Sigmoid colon (tissue), 7 donors: ENCODE measurements around the gene APLF. TPM values are rescaled to one million over a fixed set of nuclear protein-coding genes. Genes with fewer than 3 reads are reported as not detected.

ENCODE experiments used
- DNase-seq: peaks from one replicate; pipeline ENCODE4 v3.0.0-alpha.2; 2019
- H3K27ac ChIP-seq, 4 donors: fragments of 200-600 bp; sonication (generic); one replicate each; pipeline ENCODE4 v1.5.1; 2016 to 2019; ENCODE audit warnings: mild to moderate bottlenecking in 1 of 4
- H3K27me3 ChIP-seq, 3 donors: fragments of 200-600 bp; sonication (generic); one replicate each; pipeline ENCODE4 v1.5.1; 2019; ENCODE audit warnings: mild to moderate bottlenecking in 1 of 3
- H3K36me3 ChIP-seq, 4 donors: fragments of 200-600 bp; sonication (generic); one replicate each; pipeline ENCODE4 v1.5.1; 2016 to 2019
- H3K4me1 ChIP-seq, 4 donors: fragments of 200-600 bp; sonication (generic); one replicate each; pipeline ENCODE4 v1.5.1; 2017 to 2019
- H3K4me3 ChIP-seq, 4 donors: fragments of 200-600 bp; sonication (generic); one replicate each; pipeline ENCODE4 v1.5.1; 2017 to 2019; ENCODE audit warnings: mild to moderate bottlenecking in 2 of 4, moderate library complexity in 1 of 4
- H3K9me3 ChIP-seq, 4 donors: fragments of 200-600 bp in 3 of 4; sonication (generic) in 3 of 4; one replicate each; pipeline versions ENCODE4 v1.5.1 to v1.6.1; 2013 to 2019
- EP300 ChIP-seq, 4 donors: sonication (generic); formaldehyde crosslinking; IDR thresholded peaks; one replicate each; pipeline ENCODE4 v1.6.1; 2017; ENCODE audit warnings: antibody characterized with exemption in 4 of 4
- POLR2A ChIP-seq, 2 donors: fragments of 450-650 bp; IDR thresholded peaks; one replicate each; pipeline ENCODE4 v1.6.1; 2016; ENCODE audit warnings: antibody characterized with exemption in 2 of 2, mild to moderate bottlenecking in 2 of 2, moderate library complexity in 2 of 2
- POLR2AphosphoS5 ChIP-seq, 4 donors: sonication (generic); formaldehyde crosslinking; IDR thresholded peaks; one replicate each; pipeline ENCODE4 v1.6.1; 2017; ENCODE audit warnings: antibody characterized with exemption in 4 of 4
- WGBS, 2 donors: extraction: QIAGEN DNeasy Blood & Tissue Kit; methylation state at CpG; one replicate each; pipeline ENCODE4 v1.1.7; 2013; 5-methylcytosine and 5-hydroxymethylcytosine counted together
- intact Hi-C: fragments of 100-400 bp; cut with DNase I; formaldehyde crosslinking; loops from one replicate; pipeline ENCODE4 v1.15.1; 2023
- polyA plus RNA-seq, 3 donors: library from polyadenylated mRNA; stranded (reverse); fragments of 200-250 nt; gene quantifications; one replicate each; pipeline ENCODE4 v1.2.3, GENCODE V29; 2013
- total RNA-seq, 4 donors: library from RNA; depleted of rRNA; stranded (reverse); fragments of >200 nt; gene quantifications; one replicate each; pipeline ENCODE4 v1.1.0, GENCODE V29; 2016
- TF ChIP-seq, protein P1 (sequence below), 4 experiments: fragments of 450-650 bp in 3 of 4; fragments of 200-600 bp in 1 of 4; IDR thresholded peaks; one replicate each; pipeline ENCODE4 v1.5.1; 2016 to 2019; ENCODE audit warnings: antibody characterized with exemption in 4 of 4, mild to moderate bottlenecking in 3 of 4, moderate library complexity in 2 of 4
- donor health status: healthy with polysubstance abuse.
- donor health status: Bipolar disorder and iron deficiency.
- donor health status: healthy.

Gene APLF
- total and polyA plus RNA-seq, 7 donors: 0.23 to 21.7 (median 11.0) TPM

DNA sequence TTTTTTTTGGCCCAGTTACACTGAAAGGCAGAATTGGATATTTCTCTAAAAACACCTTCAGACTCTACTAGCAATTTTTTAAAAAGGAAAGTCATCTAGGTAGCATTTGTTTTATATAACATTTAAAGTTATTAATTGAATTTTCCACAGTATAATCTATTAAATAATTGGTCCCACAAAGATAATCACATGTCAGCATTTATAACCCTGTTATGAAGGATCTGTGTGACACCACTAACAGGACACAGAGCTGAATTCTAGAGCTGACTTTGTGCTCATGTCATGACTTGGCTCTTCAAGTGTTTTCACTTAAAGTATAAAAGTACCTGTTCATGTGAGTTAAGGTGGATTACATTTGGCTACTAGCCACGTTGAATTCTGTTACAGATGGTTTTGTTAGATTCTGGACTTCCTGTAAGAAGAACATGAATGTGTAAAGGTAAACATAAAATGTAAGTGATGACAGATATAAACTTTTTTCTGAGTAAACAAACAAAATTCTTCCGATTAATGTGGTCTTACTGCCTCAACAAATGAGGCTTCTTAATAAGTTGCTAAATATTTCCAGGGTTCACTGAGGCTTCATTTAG, 106.9 kb downstream of the APLF start:
- DNase-seq: no peak
- TF ChIP-seq, protein P1, sequence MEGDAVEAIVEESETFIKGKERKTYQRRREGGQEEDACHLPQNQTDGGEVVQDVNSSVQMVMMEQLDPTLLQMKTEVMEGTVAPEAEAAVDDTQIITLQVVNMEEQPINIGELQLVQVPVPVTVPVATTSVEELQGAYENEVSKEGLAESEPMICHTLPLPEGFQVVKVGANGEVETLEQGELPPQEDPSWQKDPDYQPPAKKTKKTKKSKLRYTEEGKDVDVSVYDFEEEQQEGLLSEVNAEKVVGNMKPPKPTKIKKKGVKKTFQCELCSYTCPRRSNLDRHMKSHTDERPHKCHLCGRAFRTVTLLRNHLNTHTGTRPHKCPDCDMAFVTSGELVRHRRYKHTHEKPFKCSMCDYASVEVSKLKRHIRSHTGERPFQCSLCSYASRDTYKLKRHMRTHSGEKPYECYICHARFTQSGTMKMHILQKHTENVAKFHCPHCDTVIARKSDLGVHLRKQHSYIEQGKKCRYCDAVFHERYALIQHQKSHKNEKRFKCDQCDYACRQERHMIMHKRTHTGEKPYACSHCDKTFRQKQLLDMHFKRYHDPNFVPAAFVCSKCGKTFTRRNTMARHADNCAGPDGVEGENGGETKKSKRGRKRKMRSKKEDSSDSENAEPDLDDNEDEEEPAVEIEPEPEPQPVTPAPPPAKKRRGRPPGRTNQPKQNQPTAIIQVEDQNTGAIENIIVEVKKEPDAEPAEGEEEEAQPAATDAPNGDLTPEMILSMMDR (IDR thresholded peaks at IDR 0.05): no peak
- TF ChIP-seq POLR2A (IDR thresholded peaks at IDR 0.05) (no peak), EP300 (IDR thresholded peaks at IDR 0.05) (no peak), POLR2AphosphoS5 (IDR thresholded peaks at IDR 0.05) (no peak)
- Histone ChIP-seq H3K4me3 (no peak overlapping the region), H3K9me3 (no peaks in the 10 kb centered on the region), H3K4me1 (no peaks in the 10 kb centered on the region), H3K27ac (no peak overlapping the region), H3K27me3 (no peaks in the 10 kb centered on the region), H3K36me3 (peaks cover 0 to 7% (median 0%) of the 10 kb centered on the region in 4 donors)
- intact Hi-C loops: no loop called here
- WGBS, 2 donors: 44 to 60% methylated on average over 2 of the region's 2 CpGs

DNA sequence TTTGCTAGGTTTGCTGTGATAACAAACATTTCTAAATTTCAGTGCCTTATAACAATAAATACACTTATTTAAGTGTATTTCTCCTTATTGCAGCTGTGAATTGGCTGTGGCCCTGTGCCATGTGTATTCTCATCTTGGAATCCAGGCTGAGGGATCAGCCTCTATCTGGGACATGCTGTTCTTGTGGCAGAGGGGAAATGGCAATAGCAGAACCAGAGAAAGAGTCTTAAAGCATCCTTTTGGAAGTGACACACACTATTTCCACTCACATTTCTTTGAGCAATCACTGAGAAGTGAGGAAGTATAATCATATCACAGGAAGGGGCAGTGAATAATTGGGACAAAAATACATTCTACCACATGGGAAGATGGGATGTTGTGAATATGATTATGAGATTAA, 109.8 kb downstream of the APLF start:
- intact Hi-C loops: no loop called here
- Histone ChIP-seq H3K36me3 (peaks cover 0 to 7% (median 0%) of the 10 kb centered on the region in 4 donors), H3K27me3 (no peaks in the 10 kb centered on the region), H3K27ac (no peak overlapping the region), H3K9me3 (no peaks in the 10 kb centered on the region), H3K4me1 (no peaks in the 10 kb centered on the region), H3K4me3 (no peak overlapping the region)
- DNase-seq: no peak
- TF ChIP-seq EP300 (IDR thresholded peaks at IDR 0.05) (no peak), POLR2A (IDR thresholded peaks at IDR 0.05) (no peak), POLR2AphosphoS5 (IDR thresholded peaks at IDR 0.05) (no peak)
- TF ChIP-seq, protein P1 (IDR thresholded peaks at IDR 0.05): no peak

DNA sequence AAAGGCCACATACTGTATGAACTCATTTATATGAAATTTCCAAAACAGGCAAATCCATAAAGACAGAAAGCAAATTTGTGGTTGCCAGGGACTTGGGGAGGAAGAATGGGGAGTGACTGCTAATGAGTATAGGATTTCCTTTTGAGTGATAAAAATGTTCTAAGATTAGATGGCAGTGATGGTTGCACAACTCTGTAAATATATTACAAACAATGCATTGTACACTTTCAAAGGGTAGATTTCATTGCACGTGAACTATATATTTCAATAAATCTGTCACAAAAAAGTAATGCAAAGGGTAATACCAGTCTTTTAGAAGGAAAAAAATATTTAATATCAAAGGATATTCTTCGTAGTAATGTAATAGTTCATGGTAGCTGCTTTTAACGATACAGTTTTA, 112.3 kb downstream of the APLF start:
- peaks cover 0 to 7% (median 0%) of the 10 kb centered on the region in 4 donors for H3K36me3 ChIP-seq
- no peaks in the 10 kb centered on the region for H3K4me1 ChIP-seq
- WGBS, 2 donors: 90 to 94% methylated on average over 3 of the region's 3 CpGs
- H3K4me3 ChIP-seq: no peak overlapping the region
- no peaks in the 10 kb centered on the region for H3K9me3 ChIP-seq
- H3K27me3 ChIP-seq: no peaks in the 10 kb centered on the region
- no peak for DNase-seq
- intact Hi-C loops: no loop called here
- H3K27ac ChIP-seq: no peak overlapping the region
- no peak for TF ChIP-seq POLR2AphosphoS5 (IDR thresholded peaks at IDR 0.05)
- TF ChIP-seq, protein P1 (IDR thresholded peaks at IDR 0.05): no peak
- TF ChIP-seq POLR2A (IDR thresholded peaks at IDR 0.05): no peak
- no peak for TF ChIP-seq EP300 (IDR thresholded peaks at IDR 0.05)

DNA sequence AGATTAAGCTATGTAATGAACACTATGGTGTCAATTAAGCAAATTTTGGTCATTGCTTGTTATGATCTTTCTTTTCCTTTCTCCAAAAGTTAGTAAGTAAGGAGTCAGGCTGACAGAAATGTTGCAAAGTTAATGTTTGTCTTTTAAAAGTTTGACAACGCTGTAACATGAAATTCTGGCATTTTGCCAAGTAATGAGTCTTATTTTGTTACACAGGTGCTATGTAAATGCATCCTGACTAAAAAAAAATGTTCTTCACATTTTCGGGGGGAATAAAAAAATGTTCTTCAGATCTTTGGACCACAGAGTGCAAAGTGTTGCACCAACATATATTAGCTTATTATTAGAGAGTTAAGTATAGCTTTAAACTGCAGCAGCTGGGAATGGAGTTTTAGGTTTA, 121.2 kb downstream of the APLF start:
- DNase-seq: no peak
- no peaks in the 10 kb centered on the region for H3K4me1 ChIP-seq
- no peaks in the 10 kb centered on the region for H3K9me3 ChIP-seq
- TF ChIP-seq, protein P1 (IDR thresholded peaks at IDR 0.05): no peak
- TF ChIP-seq EP300 (IDR thresholded peaks at IDR 0.05) (no peak), POLR2A (IDR thresholded peaks at IDR 0.05) (no peak), POLR2AphosphoS5 (IDR thresholded peaks at IDR 0.05) (no peak)
- intact Hi-C loops: no loop called here
- H3K27me3 ChIP-seq: no peaks in the 10 kb centered on the region
- no peak overlapping the region for H3K4me3 ChIP-seq
- peaks cover 0 to 7% (median 0%) of the 10 kb centered on the region in 4 donors for H3K36me3 ChIP-seq
- H3K27ac ChIP-seq: no peak overlapping the region
- 49 to 74% methylated on average over 2 of the region's 2 CpGs for WGBS, 2 donors

DNA sequence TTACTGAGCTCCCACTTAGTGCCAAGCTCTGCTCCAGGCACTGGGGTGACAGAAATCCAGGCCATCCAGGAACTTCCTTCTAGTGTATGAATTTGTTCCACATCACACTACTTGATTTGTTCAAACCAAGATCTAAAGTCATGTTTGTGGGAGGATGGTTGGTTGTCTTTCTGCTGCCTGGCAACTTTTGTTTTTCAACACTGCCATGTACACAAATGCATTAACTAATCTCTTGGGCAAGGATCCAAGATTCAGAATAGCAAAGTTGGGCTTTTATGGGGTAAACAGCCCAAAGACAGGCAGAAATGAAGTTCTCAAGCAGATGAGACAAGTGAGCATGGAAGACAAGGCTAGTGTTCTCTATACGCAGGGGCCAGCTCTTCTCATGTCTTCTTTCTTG, 122.6 kb downstream of the APLF start:
- H3K4me3 ChIP-seq: no peak overlapping the region
- no peaks in the 10 kb centered on the region for H3K27me3 ChIP-seq
- intact Hi-C loops: no loop called here
- H3K9me3 ChIP-seq: no peaks in the 10 kb centered on the region
- H3K4me1 ChIP-seq: no peaks in the 10 kb centered on the region
- no peak for DNase-seq
- peaks cover 0 to 7% (median 0%) of the 10 kb centered on the region in 4 donors for H3K36me3 ChIP-seq
- no peak for TF ChIP-seq POLR2AphosphoS5 (IDR thresholded peaks at IDR 0.05)
- TF ChIP-seq POLR2A (IDR thresholded peaks at IDR 0.05): no peak
- TF ChIP-seq EP300 (IDR thresholded peaks at IDR 0.05): no peak
- TF ChIP-seq, protein P1 (IDR thresholded peaks at IDR 0.05): no peak
- H3K27ac ChIP-seq: no peak overlapping the region
- 83 to 93% methylated on average over 1 of the region's 1 CpG for WGBS, 2 donors
